GM10847 (cell line): ENCODE measurements around the gene IPO4.

Source experiments
- POLR2A ChIP-seq: IDR thresholded peaks from 2 replicates; pipeline ENCODE4 v1.6.1; 2011; ENCODE audit not compliant: insufficient read length; ENCODE audit errors: extremely low read depth

IPO4 gene, protein sequence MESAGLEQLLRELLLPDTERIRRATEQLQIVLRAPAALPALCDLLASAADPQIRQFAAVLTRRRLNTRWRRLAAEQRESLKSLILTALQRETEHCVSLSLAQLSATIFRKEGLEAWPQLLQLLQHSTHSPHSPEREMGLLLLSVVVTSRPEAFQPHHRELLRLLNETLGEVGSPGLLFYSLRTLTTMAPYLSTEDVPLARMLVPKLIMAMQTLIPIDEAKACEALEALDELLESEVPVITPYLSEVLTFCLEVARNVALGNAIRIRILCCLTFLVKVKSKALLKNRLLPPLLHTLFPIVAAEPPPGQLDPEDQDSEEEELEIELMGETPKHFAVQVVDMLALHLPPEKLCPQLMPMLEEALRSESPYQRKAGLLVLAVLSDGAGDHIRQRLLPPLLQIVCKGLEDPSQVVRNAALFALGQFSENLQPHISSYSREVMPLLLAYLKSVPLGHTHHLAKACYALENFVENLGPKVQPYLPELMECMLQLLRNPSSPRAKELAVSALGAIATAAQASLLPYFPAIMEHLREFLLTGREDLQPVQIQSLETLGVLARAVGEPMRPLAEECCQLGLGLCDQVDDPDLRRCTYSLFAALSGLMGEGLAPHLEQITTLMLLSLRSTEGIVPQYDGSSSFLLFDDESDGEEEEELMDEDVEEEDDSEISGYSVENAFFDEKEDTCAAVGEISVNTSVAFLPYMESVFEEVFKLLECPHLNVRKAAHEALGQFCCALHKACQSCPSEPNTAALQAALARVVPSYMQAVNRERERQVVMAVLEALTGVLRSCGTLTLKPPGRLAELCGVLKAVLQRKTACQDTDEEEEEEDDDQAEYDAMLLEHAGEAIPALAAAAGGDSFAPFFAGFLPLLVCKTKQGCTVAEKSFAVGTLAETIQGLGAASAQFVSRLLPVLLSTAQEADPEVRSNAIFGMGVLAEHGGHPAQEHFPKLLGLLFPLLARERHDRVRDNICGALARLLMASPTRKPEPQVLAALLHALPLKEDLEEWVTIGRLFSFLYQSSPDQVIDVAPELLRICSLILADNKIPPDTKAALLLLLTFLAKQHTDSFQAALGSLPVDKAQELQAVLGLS

DNA sequence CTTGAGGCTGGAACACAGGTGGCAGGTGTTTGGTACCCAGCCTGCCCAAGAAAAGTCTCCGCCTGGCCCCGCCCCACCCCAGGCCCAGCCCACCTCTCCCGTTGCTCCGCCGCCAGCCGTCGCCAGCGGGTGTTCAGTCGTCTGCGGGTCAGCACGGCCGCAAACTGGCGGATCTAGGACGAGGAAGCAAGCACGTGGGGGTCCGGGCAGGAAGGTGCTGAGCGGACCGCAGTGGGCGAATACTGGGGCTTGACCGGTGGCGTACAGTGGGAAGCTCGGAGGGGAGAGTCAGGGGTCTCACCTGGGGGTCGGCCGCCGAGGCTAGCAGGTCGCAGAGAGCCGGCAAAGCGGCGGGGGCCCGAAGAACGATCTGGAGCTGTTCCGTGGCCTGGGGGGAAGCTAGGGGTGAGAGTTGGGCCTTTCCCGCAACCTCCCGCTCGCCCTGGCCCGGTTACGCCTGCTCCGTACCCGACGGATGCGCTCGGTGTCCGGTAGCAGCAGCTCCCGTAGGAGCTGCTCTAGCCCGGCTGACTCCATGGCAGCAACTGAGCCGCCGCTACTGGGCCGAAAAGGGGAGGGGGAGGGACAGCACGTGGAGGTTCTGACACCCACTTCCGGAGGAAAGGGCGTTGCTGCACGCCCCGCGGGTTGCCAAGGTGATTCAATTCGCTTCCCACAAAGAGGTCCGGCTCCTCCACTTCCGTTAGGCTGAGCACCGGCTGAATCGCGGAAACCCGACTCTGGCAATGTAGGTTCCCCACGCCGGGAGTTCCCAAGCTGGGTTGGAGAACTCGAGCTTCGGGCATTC is at the start of gene IPO4:
IPO4 (minus strand) TSS at position 566 of the 808 bp plus-strand sequence; CDS start at position 537, 29 bp downstream.
- TF ChIP-seq POLR2A: peak; percentile 67

DNA sequence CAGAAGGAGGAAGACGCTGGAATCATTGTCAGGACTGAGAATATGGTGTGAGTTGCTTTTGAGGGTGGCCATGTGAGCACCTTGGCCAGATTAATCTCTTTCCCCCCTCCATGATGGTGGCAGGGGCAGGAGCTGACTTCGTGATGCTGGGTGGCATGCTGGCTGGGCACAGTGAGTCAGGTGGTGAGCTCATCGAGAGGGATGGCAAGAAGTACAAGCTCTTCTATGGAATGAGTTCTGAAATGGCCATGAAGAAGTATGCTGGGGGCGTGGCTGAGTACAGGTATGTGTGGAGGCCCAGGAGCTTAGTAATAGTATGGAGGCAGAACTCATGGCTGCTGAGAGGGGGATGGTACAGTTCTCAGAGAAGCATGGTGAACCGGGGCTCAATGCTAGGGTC is 49.5 kb upstream of the IPO4 start:
- no peak for TF ChIP-seq POLR2A

DNA sequence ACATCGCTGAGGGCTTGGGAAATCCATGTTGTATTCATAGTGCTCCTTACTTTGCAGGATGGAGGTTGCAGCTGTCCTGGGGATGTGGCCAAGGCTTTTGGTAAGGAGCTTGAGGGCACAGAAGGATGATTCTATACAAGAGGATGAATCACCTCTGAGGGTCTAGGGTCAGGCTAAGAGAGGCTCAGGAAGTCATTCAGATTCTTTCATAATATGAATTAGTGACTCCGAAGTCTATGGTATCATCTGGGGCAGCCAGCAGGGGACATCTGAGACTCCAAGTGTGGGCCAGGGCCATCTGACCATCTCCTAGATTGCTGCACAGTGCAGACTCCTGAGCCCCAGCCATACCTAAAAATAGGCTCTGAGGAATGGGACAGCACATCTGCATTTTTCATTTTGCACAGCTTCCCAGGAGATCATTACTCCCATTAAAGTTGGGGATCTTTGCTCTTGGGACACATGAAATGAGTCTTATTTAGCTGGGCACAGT is 48.9 kb upstream of the IPO4 start:
- no peak for TF ChIP-seq POLR2A

DNA sequence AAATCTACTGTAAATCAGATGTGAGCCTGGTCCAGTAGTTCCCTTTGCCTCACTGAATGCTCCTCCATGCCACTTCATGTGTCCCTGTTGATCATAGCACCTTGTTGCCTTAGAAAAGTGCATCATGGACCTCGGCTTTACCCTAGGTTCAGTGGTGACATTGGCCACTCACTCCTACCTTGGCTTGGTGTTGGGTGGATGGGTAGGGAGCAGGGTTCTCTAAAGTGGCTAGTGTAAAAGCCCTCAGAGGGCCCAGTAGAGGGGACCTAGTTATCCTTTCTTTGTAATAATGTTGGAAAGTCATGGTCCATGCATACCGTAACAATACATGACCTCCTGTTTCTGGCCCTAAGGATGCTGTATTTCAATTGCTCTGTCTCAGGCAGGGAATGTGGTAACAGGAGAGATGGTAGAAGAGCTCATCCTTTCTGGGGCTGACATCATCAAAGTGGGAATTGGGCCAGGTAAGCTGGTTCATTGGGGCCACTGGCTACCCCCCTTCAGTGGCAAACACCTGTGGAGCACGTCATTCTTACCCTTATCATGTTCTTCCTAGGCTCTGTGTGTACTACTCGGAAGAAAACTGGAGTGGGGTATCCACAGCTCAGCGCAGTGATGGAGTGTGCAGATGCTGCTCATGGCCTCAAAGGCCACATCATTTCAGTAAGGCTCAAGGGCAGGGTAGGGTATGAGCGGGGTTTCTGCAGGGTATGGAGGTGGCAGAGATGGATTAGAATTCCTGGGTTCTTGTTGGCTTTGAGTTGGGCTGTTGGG is 48.3 kb upstream of the IPO4 start:
- TF ChIP-seq POLR2A: no peak

DNA sequence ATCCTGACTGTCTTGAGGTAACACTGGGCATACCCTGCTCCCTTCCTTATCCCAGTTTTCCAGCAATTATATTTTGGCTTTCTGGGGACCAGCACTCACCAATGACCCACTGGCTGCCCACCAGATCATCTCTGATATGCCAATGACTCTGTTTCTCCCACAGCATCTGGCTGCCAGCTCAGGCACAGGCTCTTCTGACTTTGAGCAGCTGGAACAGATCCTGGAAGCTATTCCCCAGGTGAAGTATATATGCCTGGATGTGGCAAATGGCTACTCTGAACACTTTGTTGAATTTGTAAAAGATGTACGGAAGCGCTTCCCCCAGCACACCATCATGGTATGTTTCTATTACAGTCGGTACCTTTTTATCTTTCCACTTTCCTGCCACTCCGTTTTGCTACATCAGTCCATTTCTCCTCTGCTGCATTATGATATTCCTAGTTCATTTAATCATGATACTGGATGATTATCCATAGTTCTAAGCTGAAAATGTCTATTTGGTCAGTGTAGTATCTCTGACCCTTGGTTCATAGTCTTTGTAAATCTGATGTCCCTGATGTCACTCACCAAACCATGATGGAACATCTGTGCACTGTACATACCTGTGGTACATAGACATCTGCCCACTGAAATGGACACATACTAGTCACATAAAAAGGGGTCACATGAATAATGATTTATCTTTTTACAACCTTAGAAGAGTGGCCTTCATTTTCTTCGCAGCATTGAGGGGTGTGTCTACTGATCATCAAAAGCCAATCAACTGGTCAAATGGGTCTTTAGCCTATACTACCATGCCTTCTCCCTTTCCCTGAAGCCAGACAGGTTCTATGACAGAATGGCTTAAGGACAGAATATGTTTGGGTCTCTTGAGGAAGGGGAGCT is 47.4 kb upstream of the IPO4 start:
- no peak for TF ChIP-seq POLR2A

DNA sequence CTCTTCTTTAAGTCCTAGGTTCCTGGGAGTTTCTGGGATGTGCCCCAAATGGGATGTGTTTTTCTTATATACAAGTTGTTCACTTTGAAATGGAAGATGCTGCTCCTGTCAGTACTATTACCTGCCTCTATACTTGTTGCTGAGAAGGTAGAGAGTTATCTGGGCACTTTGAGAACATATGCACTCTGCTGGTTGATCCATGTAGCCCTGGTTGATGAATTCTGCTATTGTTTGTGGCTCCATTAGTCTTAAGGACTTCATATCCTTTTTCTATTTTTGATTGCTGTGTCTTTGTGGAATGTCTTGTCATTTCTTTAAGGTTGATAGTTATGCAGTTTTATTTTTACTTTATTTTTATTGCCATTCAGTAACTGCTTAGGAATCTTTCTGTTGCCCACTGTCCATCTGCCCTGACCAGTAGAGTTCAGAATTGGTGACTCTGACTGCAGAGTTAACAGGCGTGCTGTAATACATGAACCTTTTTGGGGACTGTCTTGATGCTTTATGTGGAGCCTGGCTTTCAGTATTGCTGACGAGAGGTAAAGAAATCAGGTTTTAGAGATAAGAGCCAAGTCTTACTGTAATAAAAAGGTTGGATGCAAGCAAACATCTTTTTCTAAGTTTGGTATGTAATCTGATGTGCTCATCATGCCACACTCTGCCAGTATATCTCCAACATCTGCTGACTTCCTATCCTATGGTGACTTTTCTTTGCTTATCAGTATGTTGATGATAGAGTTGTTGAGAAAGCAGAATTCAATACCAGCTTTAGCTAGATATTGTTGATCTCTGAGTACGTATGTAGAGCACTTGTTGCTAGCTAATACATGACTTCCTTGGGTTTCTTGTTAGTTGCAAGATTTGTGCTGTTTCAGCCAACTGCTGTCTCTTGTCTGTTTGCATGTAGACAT is 45.7 kb upstream of the IPO4 start:
- no peak for TF ChIP-seq POLR2A

DNA sequence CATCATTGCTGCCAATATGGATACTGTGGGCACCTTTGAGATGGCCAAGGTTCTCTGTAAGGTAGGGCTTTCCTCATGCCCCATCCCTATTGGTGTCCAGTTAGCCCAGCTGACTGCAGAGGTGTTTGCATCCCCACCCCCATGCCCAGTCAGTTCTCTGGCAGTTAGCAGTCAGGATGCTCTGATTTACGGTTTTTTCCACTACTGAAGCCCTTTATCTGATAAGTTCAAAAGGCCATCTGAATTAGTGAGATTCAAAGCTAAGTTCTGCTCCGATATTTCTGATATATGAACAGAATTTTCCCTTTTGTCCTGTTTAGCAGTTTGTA is 44.9 kb upstream of the IPO4 start:
- TF ChIP-seq POLR2A: no peak

DNA sequence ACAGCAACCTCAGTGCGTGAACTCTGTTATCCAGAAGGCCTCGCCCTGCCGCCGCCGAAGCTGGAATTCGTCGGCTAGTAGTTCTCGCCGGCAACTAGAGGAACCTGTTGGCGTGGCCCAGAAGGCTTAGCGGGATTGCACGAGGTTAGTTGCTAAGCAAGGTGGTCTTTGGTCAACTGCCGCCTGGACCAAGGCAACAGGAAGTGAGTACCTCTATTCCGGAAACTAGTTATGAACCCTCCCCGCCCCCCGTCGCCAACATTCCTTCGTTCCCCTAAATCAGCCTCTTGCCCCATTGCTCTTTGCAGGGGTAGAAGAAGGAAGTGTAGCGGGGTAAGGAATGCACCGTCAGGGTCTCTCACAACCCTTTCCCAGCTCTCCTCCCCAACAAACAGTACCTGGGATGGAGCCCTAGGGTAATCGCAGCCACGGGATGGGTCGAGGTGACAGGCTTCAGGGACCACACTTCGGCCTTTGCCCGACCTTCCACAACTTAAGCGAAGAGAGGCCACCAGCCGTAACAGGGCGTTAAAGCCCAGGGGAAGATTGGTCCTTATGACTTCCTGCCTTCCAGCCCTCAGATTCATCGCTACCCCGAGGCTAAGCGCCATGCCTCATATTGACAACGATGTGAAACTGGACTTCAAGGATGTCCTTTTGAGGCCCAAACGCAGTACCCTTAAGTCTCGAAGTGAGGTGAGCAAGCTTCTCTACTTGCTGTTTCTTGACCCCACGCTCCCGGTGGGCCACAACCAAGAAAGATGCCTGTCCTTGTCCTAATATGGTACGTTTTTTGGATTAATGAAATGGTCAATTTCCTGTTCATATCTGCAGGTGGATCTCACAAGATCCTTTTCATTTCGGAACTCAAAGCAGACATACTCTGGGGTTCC is 44.3 kb upstream of the IPO4 start, which contains the start of gene GMPR2:
GMPR2 (plus strand) TSS at position 285 of the 893 bp plus-strand sequence; CDS start at position 610, 325 bp downstream.
- no peak for TF ChIP-seq POLR2A

DNA sequence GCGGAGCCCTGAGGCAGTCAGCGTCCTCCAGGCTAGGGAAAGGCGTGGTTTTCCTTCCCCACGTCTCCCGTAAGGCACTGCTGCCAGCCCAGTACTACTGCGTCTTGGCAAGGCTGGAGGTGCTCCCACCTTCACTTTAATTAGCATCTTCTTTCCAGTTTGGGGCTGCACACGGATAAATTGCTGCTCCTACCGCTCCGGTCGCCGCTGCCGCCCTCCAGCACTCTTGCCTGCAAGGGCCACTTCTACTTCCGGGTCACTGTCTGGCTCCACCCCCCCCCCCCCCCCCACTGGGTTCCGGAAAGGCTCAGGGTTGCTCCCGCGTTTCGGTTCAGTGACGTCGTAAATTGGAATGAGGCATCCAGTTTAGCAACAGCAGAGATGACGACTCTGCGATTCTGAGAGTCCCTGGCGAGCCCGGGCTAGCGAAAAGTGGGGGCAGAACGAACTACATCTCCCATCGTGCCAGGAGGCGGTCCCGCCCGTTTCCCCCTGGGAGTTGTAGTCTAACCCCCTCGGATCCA is 43.6 kb upstream of the IPO4 start, which contains the start of gene NEDD8:
NEDD8 (minus strand) TSS at position 247 of the 524 bp plus-strand sequence; CDS start at position 147, 100 bp downstream.
- no peak for TF ChIP-seq POLR2A

DNA sequence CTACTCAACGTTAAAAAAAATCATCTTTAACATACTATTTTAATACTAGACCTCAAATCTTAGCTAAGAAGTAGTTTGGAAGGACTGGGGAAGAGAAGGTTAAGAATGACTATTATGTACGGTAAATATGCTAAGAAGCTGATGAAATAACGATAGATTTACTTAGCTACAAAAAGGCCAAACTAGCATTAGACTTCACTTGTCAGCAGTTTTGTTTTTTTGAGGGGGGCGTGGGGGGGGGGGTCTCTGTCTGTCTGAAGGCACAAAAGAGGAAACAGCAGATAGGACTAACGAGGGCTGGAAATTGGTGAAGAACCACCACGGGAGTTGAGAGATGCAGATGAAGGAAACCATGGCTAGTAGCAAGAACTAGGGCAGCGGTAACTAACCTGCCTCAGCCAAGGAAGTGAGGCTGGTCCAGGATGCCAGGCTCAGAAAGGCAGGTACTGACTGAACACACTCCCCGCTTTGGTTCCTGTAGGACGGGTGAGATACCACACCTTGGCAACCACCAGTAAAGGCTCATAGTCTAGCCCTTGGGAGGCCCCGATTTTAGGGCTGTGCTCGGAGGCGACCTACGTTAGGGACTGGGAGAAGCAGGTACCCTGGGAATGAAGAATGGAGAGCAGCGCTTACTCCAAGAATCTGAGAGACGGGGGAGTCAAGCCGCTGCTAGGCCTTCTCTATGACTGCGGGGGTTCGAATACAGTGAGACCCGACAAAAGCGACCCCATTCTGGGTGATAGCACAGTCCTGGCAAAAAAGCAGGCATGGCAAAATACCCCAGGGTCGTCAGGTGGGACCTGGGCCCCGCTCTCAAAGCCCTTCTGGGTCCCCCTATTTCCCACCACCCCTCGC is 42.9 kb upstream of the IPO4 start:
- no peak for TF ChIP-seq POLR2A

DNA sequence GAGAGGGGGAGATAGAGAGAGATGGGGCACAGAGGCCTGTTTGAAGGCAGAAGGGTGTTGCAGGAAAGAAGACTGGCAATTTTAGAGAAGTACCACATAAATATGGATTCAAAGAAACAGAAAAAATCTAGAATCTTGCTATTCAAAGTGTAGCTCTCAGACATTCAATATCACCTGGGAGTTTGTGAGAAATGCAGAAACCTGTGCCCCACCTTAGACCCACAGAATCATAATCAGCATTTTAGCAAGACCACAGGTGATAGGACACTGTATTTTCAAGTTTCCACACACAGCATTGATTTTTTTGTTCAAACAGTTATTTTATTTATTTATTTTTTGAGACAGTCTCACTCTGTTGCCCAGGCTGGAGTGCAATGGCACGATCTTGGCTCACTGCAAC is 40.3 kb upstream of the IPO4 start:
- TF ChIP-seq POLR2A: no peak
